ENCODE results near the gene TXNDC8. TPM values are rescaled to one million over a fixed set of nuclear protein-coding genes. Genes with fewer than 3 reads are reported as not detected.

The TXNDC8 gene
- total RNA-seq, 1 donor from 2014 or later = not detected

DNA sequence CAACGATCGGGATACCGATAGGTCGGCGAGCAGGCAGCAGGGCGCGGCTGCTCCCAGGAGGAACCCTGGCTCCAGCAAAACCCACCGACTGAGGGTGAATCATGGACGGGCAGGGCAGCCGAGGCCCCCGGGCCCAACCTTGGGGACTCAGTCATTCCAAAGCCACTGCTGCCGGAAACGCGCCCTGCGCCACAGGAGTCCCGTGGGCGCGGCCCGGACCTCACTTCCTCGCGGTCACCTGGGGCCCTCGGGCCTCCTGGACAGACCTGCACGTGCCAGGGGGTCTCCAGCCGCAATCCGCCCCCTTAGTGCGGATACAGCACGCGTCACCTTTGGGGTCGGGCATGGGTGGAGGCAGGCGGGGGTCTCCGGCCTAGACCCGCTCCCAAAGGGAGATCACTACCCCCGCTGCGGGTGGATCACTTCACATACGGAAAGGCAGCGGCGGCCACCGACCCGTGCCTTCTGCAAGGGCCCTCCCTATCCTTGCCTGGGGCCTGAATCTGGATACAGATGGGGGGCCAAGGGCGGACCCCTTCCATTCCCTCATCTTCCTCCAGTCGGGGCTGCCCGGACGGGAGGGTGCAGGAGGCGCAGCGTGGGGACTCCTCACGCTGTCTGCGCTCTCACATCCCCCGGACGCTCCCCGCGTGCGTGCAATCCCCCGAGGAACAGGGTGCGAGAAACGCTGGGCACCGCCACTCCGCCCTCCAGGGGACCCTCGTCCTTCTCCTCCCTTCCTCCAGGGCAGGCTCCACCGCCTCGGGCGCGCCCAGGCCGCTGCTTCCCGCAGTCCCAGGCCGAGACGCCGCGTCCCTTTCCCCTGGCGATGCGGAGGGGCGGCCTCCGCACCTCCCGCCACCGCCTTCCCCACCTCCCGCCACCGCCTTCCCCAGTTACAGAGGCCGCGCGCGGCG lies 81.9 kb downstream of the TXNDC8 start:
- intact Hi-C loops (cut with micrococcal nuclease) = loop anchor here (1.0 to 10.0 kb wide), 9 partner anchors 61 to 1323 kb away; partner anchors contain the start of genes ABITRAM, CTNNAL1 and ELP1
- DNase-seq (no peak), ATAC-seq (ENCODE audit: low read depth) (peak; percentile 33)
- Mint-ChIP-seq H3K4me1 (peaks cover 63% of the 10 kb centered on the region), H3K27me3 (no peaks in the 10 kb centered on the region), H3K9me3 (no peaks in the 10 kb centered on the region), H3K36me3 (ENCODE audit: low read depth) (peaks cover 9% of the 10 kb centered on the region), H3K27ac (peak overlapping the region; percentile 92), H3K4me3 (peak overlapping the region; percentile 92)
- ChIA-PET CTCF (no interaction called here), POLR2A (interaction anchor here (0.7 to 1.2 kb wide), 6 partner anchors 14 to 289 kb away, joined by 3 to 8 read pairs (median 5); no protein-coding TSS in a partner anchor)
- TF ChIP-seq, protein P1, sequence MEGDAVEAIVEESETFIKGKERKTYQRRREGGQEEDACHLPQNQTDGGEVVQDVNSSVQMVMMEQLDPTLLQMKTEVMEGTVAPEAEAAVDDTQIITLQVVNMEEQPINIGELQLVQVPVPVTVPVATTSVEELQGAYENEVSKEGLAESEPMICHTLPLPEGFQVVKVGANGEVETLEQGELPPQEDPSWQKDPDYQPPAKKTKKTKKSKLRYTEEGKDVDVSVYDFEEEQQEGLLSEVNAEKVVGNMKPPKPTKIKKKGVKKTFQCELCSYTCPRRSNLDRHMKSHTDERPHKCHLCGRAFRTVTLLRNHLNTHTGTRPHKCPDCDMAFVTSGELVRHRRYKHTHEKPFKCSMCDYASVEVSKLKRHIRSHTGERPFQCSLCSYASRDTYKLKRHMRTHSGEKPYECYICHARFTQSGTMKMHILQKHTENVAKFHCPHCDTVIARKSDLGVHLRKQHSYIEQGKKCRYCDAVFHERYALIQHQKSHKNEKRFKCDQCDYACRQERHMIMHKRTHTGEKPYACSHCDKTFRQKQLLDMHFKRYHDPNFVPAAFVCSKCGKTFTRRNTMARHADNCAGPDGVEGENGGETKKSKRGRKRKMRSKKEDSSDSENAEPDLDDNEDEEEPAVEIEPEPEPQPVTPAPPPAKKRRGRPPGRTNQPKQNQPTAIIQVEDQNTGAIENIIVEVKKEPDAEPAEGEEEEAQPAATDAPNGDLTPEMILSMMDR (IDR thresholded peaks at IDR 0.05) = no peak

DNA sequence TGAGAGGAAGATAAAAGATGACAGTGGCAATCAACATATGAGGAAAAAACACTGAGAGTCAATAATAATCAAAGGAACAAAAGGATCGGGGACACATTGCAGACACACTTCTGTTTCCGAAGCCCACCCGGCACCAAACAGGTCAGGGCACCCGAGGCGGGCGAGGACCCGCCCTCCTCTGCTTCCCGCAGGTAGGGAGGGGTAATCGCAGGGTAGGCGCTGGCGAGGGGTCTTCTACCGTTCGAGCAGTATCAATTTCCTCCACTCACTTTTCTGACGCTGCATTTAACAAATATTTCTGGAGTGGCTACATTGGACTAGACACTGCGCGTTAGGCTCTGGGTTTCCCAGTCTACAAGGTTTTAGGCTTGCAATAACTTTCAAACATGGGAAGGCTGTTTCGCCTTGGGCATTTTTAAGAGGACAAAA lies 82.6 kb downstream of the TXNDC8 start:
- H3K27me3 Mint-ChIP-seq = no peaks in the 10 kb centered on the region
- H3K36me3 Mint-ChIP-seq (ENCODE audit: low read depth) = peaks cover 13% of the 10 kb centered on the region
- ChIA-PET CTCF (no interaction called here), POLR2A (no interaction called here)
- peak; percentile 17 for DNase-seq
- peaks cover 62% of the 10 kb centered on the region for H3K4me1 Mint-ChIP-seq
- intact Hi-C loops (cut with micrococcal nuclease) = loop anchor here (5.0 to 10.0 kb wide), 6 partner anchors 108 to 1323 kb away; partner anchors contain the start of genes ABITRAM, CTNNAL1 and ELP1
- H3K9me3 Mint-ChIP-seq = no peaks in the 10 kb centered on the region
- TF ChIP-seq, protein P1 (IDR thresholded peaks at IDR 0.05) = no peak
- H3K4me3 Mint-ChIP-seq = peak overlapping the region; percentile 92
- H3K27ac Mint-ChIP-seq = peak overlapping the region; percentile 92
- no peak for ATAC-seq (ENCODE audit: low read depth)

DNA sequence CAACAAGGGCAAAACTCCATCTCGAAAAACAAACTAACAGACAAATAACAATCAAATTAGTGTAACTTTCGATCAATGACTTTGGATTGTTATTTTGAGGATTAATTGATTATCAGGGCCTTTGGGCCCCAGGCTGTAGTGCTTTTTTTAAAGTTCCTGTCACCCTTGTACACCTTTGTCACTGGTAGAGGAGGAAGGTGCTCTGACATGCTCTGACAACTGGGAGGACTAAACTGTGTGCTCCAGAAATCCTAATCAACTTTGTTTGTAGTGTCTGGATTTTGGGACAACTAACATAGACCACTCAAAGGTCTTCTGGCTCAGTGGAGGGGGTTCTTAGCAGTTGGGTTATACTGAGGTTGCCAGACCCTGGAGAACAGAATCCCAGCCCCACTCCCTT lies 83.2 kb downstream of the TXNDC8 start:
- Mint-ChIP-seq H3K36me3 (ENCODE audit: low read depth) (peaks cover 19% of the 10 kb centered on the region), H3K27ac (peak overlapping the region; percentile 92), H3K9me3 (no peaks in the 10 kb centered on the region), H3K4me3 (peak overlapping the region; percentile 92), H3K27me3 (no peaks in the 10 kb centered on the region), H3K4me1 (peaks cover 58% of the 10 kb centered on the region)
- ChIA-PET CTCF (no interaction called here), POLR2A (no interaction called here)
- no peak for ATAC-seq (ENCODE audit: low read depth)
- no peak for DNase-seq
- intact Hi-C loops (cut with micrococcal nuclease) = loop anchor here (10.0 kb wide), 2 partner anchors 170 to 1240 kb away; partner anchors contain the start of gene CTNNAL1
- TF ChIP-seq, protein P1 (IDR thresholded peaks at IDR 0.05) = no peak

Other genes with a start within 250 kb of the TXNDC8 start
- not detected in 2 replicates for gene C9orf152, start 129.7 kb downstream of the TXNDC8 start, total RNA-seq
- 205 and 237 TPM in 2 replicates for gene TXN, start 81.4 kb downstream of the TXNDC8 start, total RNA-seq
- gene SVEP1, start 241.9 kb upstream of the TXNDC8 start, total RNA-seq = not detected in 2 replicates

Measured in activated B cell treated with CpG ODN at 0.5 μM for 24 hours (primary cell).